ENCODE measurements around the gene CYFIP2.

The CYFIP2 gene

DNA sequence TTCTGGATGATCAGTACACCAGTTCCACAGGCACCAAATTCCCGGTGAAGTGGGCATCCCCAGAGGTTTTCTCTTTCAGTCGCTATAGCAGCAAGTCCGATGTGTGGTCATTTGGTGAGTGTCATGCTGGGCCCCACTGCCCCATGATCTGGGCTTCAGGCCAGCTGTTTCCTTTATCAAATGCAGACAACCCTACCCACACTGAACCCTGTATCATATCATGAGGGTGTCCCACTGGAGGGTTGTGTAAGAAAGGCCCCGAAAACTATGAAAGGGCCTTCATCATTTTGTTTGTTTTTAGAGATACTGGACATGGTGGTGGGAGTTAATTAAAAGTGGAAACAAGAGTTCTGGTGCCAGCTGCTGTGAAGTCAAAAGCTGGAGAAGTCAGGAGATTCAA is 20.0 kb upstream of the CYFIP2 start:
- DNase-seq (ENCODE audit: low spot score): no peak
- TF ChIP-seq, protein P1, sequence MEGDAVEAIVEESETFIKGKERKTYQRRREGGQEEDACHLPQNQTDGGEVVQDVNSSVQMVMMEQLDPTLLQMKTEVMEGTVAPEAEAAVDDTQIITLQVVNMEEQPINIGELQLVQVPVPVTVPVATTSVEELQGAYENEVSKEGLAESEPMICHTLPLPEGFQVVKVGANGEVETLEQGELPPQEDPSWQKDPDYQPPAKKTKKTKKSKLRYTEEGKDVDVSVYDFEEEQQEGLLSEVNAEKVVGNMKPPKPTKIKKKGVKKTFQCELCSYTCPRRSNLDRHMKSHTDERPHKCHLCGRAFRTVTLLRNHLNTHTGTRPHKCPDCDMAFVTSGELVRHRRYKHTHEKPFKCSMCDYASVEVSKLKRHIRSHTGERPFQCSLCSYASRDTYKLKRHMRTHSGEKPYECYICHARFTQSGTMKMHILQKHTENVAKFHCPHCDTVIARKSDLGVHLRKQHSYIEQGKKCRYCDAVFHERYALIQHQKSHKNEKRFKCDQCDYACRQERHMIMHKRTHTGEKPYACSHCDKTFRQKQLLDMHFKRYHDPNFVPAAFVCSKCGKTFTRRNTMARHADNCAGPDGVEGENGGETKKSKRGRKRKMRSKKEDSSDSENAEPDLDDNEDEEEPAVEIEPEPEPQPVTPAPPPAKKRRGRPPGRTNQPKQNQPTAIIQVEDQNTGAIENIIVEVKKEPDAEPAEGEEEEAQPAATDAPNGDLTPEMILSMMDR (IDR thresholded peaks at IDR 0.05; ENCODE audit: extremely low read depth, missing control alignments): no peak

DNA sequence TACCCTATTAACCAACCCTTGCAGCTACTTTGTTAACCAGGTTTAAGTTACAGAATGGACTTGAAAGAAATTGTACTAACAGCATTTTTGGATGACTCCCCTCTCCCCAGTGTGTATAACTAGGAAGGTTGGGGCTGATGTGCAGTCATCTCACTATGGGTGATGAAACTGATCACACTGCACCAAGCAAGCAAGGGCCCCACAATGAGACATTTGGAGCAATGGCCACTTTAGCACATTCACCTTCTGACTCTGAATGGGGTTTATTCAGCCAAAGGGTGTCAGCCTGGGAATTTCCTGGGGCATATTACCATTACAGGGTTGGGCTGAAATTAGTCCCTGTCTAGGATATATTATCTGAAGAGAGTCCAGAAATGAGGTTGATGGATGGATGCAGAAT is 18.7 kb upstream of the CYFIP2 start:
- DNase-seq (ENCODE audit: low spot score): no peak
- TF ChIP-seq, protein P1 (IDR thresholded peaks at IDR 0.05; ENCODE audit: extremely low read depth, missing control alignments): no peak

DNA sequence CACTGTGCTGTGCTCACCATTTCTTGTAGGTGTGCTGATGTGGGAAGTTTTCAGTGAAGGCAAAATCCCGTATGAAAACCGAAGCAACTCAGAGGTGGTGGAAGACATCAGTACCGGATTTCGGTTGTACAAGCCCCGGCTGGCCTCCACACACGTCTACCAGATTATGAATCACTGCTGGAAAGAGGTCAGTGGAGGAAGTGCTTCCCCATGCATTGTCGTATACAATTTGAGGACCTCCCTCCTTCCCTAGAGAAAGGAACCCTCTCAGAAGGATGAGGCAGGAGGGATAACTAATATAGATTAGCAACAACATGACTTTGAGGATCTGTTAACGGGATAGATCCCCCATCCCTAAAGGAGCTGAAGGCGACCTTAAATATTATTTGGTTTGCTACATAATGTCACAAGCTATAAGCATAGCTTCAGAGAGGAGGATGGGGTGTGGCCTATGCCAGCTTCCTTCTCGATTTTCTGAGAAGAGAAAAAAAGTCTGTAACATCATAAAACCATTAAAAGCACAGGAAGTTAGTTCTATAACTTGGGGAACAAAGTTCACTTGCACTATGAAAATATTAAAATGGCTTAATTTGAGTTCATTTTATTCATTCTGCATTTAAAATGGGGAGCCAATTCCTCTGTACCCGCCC is 17.0 kb upstream of the CYFIP2 start:
- TF ChIP-seq, protein P1 (IDR thresholded peaks at IDR 0.05; ENCODE audit: extremely low read depth, missing control alignments): no peak
- no peak for DNase-seq (ENCODE audit: low spot score)

DNA sequence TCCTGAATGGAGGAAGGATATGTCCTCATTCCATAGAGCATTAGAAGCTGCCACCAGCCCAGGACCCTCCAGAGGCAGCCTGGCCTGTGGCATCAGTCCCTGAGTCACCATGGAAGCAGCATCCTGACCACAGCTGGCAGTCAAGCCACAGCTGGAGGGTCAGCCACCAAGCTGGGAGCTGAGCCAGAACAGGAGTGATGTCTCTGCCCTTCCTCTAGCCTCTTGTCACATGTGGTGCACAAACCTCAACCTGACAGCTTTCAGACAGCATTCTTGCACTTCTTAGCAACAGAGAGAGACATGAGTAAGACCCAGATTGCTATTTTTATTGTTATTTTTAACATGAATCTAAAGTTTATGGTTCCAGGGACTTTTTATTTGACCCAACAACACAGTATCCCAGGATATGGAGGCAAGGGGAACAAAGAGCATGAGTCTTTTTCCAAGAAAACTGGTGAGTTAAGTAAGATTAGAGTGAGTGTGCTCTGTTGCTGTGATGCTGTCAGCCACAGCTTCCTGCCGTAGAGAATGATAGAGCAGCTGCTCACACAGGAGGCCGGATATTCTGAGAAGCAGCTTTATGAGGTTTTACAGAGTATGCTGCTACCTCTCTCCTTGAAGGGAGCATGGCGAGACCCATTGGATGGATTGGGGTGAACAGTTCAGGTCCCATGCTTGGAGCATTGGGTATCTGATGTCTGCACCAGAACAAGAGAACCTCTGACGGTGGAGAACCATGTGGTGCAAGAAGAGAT is 13.0 kb upstream of the CYFIP2 start:
- TF ChIP-seq, protein P1 (IDR thresholded peaks at IDR 0.05; ENCODE audit: extremely low read depth, missing control alignments): no peak
- DNase-seq (ENCODE audit: low spot score): peak; percentile 57

DNA sequence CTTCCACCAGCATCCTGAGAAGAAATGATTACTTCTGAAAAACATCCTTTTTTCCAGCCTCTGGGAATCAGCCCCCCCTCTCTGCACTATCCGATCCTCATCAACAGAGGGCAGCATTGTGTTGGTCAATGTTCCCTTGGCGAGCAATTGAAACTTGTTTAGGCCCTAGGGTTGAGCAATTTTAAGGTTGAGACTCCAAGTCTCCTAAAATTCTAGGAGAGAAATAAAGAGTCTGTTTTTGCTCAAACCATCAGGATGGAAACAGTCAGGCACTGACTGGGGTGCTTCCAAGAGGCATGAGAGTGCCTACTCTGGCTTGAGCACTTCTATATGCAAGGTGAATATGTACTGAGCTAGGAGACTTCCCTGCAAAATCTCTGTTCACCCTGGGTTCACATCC is 12.4 kb upstream of the CYFIP2 start:
- peak; percentile 65 for DNase-seq (ENCODE audit: low spot score)
- TF ChIP-seq, protein P1 (IDR thresholded peaks at IDR 0.05; ENCODE audit: extremely low read depth, missing control alignments): peak; percentile 89

DNA sequence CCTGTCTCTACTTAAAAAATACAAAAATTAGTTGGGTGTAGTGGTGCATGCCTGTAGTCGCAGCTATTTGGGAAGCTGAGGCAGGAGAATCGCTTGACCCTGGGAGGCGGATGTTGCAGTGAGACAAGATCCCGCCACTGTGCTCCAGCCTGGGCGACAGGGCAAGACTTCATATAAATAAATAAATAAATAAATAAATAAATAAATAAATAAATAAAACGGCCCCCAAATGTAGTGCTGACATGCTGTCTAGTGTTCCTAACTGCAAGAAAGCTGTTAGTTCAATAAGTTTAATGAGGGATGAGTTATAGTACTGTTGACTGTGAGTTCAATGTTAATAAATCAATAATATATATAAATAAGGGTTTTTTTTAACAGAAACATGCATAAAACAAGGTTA is 7.5 kb upstream of the CYFIP2 start:
- TF ChIP-seq, protein P1 (IDR thresholded peaks at IDR 0.05; ENCODE audit: extremely low read depth, missing control alignments): no peak

DNA sequence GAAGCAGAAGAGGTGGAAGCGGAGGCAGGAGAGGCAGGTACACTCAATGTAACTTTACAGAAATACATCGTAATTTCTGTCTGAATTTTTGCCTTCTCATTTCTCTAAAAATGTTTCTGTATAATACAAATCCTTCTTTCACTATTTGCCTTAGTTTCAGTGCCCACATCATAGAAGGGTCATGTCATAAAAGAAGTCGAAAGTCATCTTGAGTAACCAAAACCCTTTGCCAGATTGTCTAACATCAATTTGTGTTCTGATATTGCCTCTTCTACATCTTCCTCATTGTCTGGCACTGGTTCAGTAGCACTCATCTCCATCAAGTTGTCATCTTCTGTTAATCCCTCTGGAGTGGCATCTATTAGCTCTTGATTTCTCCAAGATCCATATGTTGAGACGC is 6.2 kb upstream of the CYFIP2 start:
- TF ChIP-seq, protein P1 (IDR thresholded peaks at IDR 0.05; ENCODE audit: extremely low read depth, missing control alignments): no peak
- no peak for DNase-seq (ENCODE audit: low spot score)

More for the DNA sequence above, 7.5 kb upstream of the CYFIP2 start:
- no peak for DNase-seq (ENCODE audit: low spot score)
